Putamen (tissue), 1 donor: ENCODE measurements around the gene PHF21B.
"Not testable (repeated sequence)": the region's sequence is repeated elsewhere in the genome, so short reads cannot be mapped to it uniquely, and the experiment has no call there.

Experiments
- DNase-seq: peaks from one replicate; pipeline ENCODE4 v3.0.0-alpha.2; 2016; ENCODE audit warnings: low spot score

PHF21B gene

DNA sequence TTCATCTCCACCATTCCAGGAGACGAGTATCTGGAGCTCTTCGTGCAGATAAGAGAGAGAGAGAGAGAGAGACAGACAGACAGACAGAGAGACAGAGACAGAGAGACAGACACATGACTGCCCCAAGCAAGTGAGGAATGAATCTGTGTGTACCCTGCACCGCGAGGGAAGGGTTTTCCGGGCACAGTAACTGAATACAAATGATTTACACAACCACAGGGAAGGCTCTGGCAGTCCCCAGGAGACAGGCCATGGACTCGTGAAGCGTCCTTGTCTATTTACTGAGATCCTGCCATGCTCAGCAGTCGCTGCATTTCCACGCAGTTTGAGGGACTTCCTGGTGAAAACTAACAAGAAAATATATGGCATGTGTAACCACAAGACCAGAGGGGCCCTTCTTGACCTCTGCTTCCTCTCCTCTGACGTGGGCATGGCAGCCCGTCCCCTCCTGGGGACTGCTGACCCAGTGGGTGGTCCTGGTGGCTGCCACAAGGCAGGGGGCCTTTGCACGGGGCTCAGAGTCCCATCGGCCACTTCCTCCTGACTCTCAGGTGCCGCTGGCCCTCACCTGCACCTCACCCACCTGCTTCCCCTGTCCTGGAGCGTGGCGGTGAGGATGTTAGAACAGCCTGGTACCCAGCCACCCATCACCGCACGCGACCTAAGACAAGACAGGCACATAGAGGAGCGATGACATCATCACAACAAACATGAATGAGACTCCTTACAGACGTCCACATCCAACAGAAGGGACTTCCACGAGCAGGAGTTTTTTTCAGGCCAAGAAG, 75.9 kb downstream of the PHF21B start:
- DNase-seq, result no peak

DNA sequence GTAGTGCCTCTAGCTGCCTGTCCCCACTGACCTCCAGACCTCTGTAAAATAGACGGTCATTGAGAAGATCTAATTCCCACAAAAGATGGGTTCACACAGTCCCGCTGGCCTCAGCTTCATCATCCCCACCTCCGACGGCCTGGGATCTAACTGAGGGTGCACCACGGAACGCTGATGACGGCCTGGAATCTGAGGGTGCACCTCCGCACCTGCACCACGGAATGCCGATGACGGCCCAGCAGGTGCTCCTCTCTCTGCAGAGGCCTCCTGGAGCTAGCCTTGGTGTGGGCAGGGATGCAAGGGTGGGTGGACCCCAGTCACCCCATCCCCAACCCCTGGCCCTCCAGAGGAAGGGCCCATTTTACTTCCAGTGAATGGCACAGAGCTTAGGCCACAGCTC, 77.3 kb downstream of the PHF21B start:
- DNase-seq, result no peak

DNA sequence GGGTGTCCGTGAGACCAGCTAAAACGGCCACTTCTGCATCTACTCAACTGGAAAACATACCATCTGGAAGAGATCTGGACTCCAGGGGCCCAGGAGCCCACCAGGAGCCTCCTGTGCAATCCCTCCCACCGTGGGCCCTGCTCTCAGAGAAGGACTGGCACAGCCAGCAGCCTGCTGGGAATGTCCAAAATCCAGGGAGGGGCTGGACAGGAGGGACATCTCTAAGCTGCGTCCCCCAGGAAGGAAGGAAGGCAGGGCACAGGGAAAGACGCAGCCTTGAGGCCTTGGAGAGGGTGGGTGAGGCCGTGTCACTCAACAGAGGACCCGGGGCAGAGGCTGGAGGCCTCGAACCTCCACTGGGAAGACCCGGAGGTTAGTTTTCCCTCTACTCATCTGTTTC, 78.0 kb downstream of the PHF21B start:
- no peak for DNase-seq

DNA sequence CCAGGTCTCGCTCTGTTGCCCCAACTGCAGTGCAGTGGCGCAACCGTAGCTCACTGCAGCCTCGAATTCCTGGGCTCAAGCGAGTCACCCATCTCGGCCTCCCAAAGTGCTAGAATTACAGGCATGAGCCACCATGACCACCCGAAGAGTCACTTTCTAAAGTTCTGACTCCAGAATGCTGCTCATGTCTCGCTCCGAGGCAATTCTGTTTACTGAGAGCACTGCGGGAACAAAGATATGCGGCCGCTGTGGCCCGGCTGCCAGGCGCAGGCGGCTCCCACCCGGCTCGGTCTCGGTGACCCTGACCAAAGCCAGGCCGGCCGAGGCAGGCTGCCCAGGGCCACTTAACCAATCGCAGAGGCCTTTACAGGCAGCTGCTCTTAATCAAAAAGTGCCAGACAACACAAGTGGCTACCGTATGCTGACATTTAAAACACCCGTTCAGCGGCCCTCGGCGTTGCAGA, 78.7 kb downstream of the PHF21B start:
- peak; percentile 13 for DNase-seq

DNA sequence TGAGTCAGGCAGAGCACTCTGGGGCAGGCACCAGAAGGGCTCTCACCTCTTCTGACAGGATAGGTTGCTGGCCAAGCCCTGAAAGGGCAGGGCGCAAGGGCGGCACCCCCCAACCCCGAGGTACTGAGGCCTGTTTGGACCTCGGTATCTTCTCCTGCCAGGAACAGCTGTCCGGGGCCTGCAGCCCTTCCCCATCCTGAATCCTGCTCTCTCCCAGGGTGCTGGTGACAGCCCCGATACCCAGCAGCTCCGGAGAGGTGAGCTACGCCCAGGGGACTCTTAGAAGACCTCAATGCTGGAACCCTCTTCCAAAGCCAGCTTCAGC, 79.1 kb downstream of the PHF21B start:
- no peak for DNase-seq

DNA sequence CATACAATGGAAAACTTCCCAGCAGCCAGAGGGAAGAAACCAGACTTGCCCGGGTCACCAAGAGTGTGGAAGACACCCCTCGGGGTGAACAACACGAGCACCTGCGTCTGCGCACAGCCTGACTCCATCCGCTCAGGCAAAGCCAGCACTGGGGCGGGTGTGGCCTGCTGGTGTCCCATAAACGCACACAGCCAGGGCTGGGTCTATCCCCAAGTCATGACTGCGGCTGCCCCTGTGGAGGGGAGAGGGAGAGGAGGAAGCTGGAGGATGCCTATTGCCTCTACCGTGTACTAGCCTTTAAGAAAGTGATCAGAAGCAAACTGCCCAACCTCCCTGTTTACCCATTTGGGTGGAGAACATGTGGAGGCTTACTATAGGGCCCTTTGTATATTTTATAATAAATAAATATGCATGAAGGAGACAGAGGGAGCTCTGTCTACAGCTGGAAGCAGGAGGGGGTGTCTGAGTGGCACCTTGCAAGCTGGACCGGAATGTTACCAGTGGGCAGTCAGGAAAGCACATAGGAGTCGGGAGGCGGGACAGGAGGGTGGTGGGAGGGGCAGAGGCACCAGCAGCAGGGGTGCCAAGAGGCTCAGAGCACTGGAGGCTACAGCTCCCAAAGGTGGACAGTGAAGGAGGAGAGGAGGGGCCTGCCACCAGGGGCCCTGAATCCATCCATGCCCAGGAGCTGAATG, 79.6 kb downstream of the PHF21B start:
- no peak for DNase-seq

DNA sequence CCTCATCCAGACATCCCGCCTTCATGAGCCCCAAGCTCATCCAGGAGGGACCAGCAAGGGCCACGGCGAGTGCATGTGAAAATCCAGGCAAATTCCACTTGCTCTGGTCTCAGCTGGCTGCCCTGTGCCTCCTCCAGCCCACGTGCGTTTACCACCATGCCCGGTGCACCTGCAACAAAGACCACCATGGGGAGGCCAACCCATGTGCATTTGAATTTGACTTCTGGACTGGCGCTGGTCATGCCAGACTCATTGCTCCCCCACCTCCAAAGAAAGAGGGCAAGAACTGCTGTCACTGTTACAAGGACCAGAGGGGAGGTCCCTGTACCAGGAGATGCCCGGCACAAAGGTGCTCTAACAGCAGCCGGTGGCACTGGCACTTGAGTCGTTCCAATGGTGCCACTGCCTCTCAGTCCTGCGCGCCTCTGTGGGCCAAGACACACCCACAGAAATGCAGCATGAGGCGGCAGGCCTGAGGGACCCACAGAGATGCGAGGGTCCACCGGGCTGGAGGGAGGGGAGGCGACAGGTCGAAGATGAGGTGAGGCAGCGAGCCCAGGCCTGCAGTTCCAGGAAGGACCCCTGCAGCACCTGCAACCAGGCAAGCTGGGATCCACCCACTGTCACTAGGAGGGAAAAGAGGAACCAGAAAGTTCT, 80.3 kb downstream of the PHF21B start:
- DNase-seq, result no peak

DNA sequence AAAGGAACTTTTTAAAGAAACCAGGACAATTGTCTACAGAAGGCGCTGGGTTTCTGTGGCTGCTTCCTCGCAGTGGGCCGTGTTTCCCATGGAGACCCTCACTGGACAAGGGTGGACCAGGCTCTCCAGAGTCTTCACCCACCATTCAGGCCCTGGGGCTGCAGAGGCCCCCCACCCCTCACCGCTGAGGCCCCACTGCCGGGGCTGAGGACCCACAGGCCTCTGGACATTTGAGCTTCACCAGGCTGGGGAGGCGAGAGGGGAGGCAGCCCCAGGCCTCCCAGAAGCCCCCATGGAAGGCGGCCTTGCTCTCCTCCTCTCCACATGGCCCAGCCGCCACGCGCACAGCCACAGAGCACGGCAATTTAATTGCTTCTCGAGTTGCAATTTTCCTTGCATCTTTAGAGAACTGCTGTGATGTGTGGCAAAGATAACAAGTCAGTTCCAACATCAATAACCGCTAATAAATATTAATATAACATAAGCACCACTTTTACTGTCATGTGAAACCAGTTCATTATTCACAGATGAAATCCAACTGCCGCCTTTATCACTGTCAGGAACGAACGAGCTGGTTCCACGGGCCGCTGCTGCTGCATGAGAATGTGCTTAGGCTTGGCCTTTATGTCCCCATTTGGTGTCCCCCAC, 81.0 kb downstream of the PHF21B start:
- DNase-seq, result no peak

DNA sequence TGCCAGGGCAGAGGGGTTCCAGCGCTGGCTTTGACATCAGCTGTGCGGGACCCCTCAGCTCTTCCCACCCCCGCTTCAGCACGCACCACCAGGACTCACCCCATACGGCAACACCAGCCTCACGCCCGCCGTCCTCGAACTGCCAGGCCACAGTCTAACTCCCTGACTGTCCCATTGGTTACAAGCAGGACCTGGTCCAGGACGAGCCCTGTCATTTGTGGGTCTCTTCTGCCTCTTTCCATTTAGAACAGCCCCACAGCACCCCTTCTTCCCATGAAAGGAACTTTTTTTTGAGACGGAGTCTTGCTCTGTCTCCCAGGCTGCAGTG, 81.7 kb downstream of the PHF21B start:
- no peak for DNase-seq

DNA sequence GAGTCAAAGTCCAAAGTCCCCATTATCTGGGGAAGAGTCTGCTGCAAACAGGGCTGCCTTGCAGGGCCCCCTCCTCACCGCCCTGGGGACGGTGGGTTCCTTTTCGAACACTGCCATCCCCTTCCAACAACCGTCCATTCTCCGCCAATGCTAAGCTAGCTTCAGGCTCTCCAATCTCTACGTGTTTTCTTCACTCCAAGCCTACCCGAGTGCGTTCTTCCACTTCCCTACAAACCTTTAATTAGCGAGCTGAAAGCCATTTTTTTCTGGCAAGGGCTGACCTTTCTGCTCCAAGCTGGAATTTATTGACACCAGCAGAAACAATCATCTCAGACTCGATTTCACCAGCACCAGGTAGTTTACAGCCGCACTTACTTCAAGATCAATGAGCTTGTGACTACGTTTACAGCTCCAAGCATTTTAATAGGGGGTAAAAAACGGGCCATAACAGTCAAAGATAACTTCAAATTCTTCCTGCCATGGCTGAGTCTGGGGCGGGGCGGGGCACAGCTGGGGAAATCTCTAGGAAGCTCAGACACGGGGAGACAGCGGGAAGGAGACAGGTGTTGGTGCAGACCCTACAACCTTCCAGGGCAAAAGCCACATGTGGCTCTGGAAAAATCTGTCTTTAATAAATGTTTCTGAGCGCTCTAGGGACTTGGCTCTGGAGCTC, 82.2 kb downstream of the PHF21B start:
- no peak for DNase-seq

DNA sequence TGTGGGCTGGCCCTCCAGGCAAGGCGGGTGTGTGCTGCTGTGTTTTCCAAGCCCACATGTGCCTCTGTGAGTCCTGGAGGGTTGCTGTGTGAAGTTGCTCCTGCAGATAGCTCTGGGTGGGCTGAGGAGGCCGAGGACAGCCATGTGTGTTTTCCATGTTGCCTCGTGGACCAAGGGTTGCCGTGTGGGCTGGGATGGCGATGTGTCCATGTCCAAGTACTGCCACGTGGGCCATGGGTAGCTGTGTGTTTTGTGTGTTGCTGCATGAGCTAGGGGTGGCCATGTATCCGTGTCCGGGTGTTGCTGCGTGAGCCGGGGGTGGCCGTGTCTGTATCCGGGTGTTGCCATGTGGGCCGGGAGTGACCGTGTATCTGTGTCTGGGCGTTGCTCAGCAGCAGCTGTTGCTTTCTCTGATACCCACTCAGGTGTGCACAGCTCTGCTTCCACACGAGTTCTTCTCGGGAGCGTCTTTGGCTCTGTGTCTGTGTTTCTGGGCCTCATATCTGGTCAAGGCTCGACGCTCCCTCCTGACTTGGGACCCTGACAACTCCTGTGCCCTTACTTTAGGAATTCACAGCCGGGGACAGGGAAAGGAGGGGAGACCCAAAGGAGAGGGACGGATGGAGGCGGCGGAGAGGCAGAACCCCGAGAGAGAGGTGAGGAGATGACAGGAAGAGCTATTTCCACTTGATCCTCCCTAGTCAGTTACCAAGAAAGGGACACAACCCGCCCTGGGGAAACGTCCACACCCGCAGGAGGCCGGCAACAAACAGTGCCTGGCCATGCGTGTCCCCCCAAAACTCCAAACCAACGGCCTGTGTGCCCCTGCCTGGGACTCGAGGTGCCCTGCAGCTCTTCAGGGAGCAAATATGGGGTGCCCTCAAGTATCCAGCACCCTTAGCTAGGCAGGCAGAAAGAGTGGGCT, 83.1 kb downstream of the PHF21B start:
- no peak for DNase-seq

DNA sequence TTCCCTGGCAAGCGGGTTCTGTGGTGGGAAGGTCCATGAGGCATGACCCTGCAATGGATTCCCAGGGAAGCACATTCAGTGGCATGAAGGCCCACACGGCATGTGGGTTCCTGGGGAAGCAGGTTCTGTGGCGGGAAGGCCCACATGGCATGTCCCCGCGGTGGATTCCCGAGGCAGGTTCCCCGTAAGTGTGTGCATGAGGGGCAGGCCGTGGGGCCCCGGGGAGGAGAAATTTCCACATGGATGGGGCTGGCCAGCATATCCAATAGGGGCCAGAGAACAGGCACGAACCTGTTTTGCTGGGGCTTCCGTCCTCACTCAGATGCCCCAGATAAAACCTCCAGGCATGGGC, 83.7 kb downstream of the PHF21B start:
- no peak for DNase-seq

DNA sequence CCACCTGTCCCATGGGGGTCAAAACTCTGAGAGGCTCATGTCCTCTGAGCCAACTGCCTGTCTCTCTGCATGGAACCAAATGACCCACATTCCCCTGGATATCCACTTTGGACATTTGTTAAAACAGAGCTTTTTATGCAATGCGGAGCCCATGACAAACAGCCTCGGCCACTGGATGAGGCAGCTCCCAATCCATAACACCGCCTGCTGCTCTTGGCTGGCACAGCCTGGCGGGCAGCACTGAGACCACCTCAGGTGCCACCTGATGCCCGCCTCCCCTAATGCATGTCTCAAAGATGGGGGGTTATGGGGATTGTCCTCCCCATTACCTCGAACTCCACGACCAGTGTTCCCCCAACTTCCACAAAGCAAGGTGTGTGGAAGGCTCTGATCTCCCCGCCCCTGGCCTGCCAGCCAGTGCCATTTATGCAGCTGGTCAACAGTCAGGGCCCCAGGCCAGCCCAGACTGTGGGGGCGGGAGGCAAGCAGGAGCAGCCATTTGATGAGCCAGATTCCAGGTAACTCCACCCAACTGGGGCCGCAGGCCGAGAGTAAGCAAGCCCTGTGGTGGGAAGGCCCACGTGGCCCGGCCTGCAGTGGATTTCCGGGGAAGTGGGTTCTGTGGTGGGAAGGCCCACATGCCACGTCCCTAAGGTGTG, 84.2 kb downstream of the PHF21B start:
- DNase-seq, result no peak

DNA sequence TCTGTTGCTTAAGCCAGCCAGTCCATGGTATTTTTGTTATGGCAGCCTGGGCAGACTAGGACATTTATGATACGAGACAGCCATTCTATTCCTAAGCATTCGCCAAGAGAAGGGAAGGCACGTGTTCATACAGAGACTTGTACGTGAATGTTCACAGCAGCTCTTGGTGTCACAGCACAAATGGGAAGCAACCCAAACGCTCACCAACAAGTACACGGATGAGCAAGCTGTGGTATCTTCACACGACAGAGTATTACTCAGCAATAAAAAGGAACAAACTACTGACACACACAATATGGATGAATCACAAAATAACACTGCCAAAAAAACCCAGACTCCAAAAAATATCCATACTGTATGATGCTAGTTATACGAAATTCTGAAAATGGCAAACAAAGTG, 85.1 kb downstream of the PHF21B start:
- no peak for DNase-seq

DNA sequence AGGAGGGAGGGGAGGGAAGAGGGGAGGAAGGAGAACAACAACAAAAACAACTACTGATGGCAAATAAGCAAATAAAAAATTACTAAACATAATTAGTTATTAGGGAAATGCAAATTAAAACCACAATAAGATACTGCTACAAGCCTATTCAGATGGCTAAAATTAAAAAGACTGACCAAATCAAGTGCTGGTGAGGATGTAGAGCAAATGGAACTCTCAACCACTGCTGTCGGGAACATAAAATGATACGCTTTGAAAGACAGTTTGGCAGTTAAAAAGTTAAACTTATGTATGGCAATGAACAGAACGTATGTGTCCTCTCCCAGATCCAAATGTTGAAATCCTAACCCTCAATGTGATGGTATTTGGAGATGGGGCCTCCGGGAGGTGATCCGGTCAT, 85.7 kb downstream of the PHF21B start:
- DNase-seq, result no peak

DNA sequence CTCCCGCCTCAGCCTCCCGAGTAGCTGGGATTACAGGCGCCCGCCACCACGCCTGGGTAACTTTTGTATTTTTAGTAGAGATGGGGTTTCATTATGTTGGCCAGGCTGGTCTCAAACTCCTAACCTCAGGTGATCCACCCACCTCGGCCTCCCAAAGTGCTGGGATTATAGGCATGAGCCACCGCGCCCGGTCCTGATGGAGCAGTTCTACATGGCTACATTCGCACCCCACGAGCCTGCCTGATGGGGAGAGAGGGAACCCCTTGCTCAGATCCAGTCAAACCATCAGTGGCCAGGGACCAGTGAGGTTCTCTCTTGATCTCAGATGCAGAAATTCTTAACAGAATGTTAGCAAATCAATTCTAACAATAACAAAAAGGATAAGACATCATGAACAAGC, 88.0 kb downstream of the PHF21B start:
- not testable (repeated sequence) for DNase-seq

DNA sequence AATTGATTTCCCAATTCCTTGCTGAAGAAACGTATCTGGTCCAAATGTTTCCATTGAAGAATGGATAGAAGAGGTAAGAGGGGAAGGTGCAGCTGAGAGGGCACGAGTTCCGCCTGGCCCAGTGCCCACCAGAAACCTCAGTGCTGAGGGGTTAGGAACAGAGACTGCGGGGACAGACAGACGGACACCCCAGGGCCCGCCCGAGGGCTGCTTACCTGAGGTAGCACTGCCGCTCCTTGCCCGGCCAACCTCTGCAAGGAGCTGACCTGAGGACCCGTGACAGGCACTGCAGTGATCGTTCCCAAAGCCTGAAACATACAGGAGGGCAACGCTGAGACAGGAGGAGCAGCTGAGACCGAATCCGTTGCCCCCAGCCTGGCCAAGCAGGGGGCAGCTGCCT, 89.6 kb downstream of the PHF21B start:
- no peak for DNase-seq

DNA sequence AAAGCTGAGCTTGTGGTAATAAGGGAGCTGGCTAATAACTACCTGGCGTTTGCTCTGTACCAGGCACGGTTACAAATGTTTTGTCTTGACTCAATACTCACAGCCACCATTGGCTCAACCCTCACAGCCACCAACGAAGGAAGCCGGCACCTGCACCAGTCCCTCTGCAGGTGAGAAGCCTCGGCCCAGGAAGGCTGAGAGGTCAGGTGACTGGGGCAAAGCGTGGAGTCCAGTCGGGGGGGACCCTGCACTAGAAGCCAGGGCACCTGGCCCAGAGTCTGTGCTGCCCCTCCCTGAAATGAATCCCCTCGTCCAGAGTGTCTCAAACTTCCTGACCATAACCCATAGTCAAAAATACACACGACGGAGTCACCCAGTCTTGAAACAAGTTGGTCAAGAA, 90.1 kb downstream of the PHF21B start:
- DNase-seq, result no peak

DNA sequence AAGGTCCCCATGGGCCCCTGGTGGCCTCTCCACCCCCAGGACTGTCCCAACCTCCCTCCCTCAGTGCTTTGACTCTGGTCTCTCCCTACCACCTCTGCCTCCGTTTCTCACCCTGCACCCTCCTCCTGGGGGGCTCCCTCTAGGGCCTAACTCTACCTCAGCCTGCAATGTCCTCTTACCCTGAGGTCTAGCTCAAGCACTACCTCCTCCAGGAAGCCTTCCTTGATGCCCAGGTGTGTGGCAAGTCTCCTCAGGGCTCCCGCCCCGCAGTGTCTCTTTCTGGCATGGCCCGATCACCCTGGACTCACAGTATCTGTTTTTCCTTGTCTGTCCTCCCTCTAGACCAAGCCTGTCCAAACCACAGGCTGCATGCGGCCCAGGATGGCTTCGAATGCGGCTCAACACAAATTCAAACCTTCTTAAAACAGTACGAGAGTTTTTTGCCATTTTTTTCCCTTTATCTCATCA, 90.8 kb downstream of the PHF21B start:
- DNase-seq, result no peak

DNA sequence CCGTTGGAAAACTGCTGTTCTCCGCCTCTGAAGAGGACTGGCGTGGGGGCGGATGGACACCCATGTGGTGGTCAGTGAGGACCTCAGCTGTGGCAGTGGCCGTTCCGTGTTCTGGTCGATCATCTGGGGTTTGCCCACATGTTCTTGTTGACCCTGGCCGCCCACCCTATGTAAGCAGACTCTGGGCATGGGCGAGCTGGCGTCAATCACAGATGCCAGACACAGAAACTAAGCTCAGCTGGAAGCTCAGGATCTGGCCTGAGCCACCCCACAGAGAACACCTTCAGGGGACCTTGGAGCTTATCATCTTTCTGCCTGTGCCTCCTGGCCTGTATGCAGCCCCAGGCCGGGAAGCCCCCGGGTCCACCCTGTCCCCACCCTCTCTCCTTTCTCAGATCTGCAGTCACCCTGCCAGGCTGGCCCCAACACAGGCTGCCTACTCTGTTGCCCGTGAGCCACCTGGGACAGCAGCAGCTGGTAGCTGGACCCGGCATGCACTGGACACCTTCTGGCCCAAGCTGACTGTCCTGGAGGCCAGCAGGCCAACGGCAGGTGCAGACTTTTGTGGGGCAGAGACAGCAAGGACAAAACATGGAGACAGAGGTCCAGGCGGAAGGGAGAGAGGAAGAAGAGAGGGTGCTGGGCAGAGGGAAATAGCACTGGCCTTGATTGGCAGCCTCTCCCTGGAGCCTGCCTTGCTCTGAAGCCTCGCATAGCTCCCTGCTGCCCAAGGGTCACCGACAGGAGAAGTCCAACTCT, 91.5 kb downstream of the PHF21B start:
- no peak for DNase-seq
